Trophoblast cell (in vitro differentiated cells and primary cell): ENCODE data around the gene TMEM191C.
"Not testable (repeated sequence)": the region's sequence is repeated elsewhere in the genome, so short reads cannot be mapped to it uniquely, and the experiment has no call there.

Experiments
- DNase-seq, 2 donors: peaks; one replicate each; pipeline ENCODE4 v3.0.0-alpha.2; 2016
- H2AFZ ChIP-seq: 2 replicates; pipeline ENCODE4 v1.6.1; 2013; ENCODE audit warnings: low read length, moderate library complexity, mild to moderate bottlenecking; ENCODE audit not compliant: insufficient read depth, poor library complexity
- H2AK5ac ChIP-seq: 2 replicates; pipeline ENCODE4 v1.6.1; 2013; ENCODE audit warnings: mild to moderate bottlenecking, low read length
- H2BK120ac ChIP-seq: 2 replicates; pipeline ENCODE4 v1.6.1; 2013; ENCODE audit warnings: low read length, mild to moderate bottlenecking, moderate library complexity; ENCODE audit not compliant: insufficient read depth, poor library complexity
- H2BK12ac ChIP-seq: 2 replicates; pipeline ENCODE4 v1.6.1; 2013; ENCODE audit warnings: mild to moderate bottlenecking, low read length, moderate library complexity
- H2BK5ac ChIP-seq: 2 replicates; pipeline ENCODE4 v1.6.1; 2013; ENCODE audit warnings: low read length, low read depth, moderate library complexity, mild to moderate bottlenecking; ENCODE audit not compliant: poor library complexity
- H3K14ac ChIP-seq: 2 replicates; pipeline ENCODE4 v1.6.1; 2013; ENCODE audit warnings: mild to moderate bottlenecking, low read length
- H3K18ac ChIP-seq: 2 replicates; pipeline ENCODE4 v1.6.1; 2013; ENCODE audit warnings: mild to moderate bottlenecking, low read length
- H3K23ac ChIP-seq: 2 replicates; pipeline ENCODE4 v1.6.1; 2013; ENCODE audit warnings: low read length
- H3K27ac ChIP-seq: 2 replicates; pipeline ENCODE4 v1.5.1; 2013; ENCODE audit warnings: low read depth, mild to moderate bottlenecking, inconsistent platforms, low read length, moderate library complexity
- H3K27me3 ChIP-seq: 2 replicates; pipeline ENCODE4 v1.6.1; 2013; ENCODE audit warnings: inconsistent platforms, mild to moderate bottlenecking, low read length, moderate library complexity; ENCODE audit not compliant: insufficient read depth
- H3K36me3 ChIP-seq, 2 experiments: 1 replicate in 1 of 2; 2 replicates in 1 of 2; pipeline ENCODE4 v1.6.1; 2013; ENCODE audit warnings: low read length in 2 of 2, mild to moderate bottlenecking in 2 of 2, moderate library complexity in 1 of 2; ENCODE audit not compliant: insufficient read depth in 2 of 2, control insufficient read depth in 1 of 2
- H3K4ac ChIP-seq: 2 replicates; pipeline ENCODE4 v1.6.1; 2013; ENCODE audit warnings: low read depth, mild to moderate bottlenecking, low read length, moderate library complexity
- H3K4me1 ChIP-seq, 2 experiments: 1 replicate in 1 of 2; 2 replicates in 1 of 2; pipeline ENCODE4 v1.6.1; 2013; ENCODE audit warnings: low read length in 2 of 2, mild to moderate bottlenecking in 2 of 2, moderate library complexity in 1 of 2; ENCODE audit not compliant: insufficient read depth in 2 of 2, control insufficient read depth in 1 of 2
- H3K4me2 ChIP-seq: 2 replicates; pipeline ENCODE4 v1.6.1; 2013; ENCODE audit warnings: inconsistent platforms, mild to moderate bottlenecking, low read length, moderate library complexity
- H3K4me3 ChIP-seq: 2 replicates; pipeline ENCODE4 v1.5.1; 2013; ENCODE audit warnings: mild to moderate bottlenecking, low read depth, low read length, inconsistent platforms
- H3K79me1 ChIP-seq: one replicate; pipeline ENCODE4 v1.6.1; 2013; ENCODE audit warnings: low read length
- H3K79me2 ChIP-seq: 2 replicates; pipeline ENCODE4 v1.6.1; 2013; ENCODE audit warnings: low read length, mild to moderate bottlenecking; ENCODE audit not compliant: control insufficient read depth, insufficient read depth, poor library complexity
- H3K9ac ChIP-seq: 2 replicates; pipeline ENCODE4 v1.6.1; 2013; ENCODE audit warnings: mild to moderate bottlenecking, low read length
- H3K9me3 ChIP-seq: 2 replicates; pipeline ENCODE4 v1.6.1; 2013; ENCODE audit warnings: low read depth, mild to moderate bottlenecking, control low read depth, inconsistent platforms, low read length; ENCODE audit not compliant: insufficient read depth
- H4K12ac ChIP-seq: 2 replicates; pipeline ENCODE4 v1.6.1; 2013; ENCODE audit warnings: low read depth, mild to moderate bottlenecking, low read length, moderate library complexity
- H4K8ac ChIP-seq: 2 replicates; pipeline ENCODE4 v1.6.1; 2013; ENCODE audit warnings: low read depth, mild to moderate bottlenecking, low read length, moderate library complexity
- H4K91ac ChIP-seq: one replicate; pipeline ENCODE4 v1.6.1; 2013; ENCODE audit warnings: low read depth, mild to moderate bottlenecking, low read length, moderate library complexity
- WGBS: extraction: QIAGEN DNeasy Blood & Tissue Kit; methylation state at CpG from one replicate; pipeline ENCODE4 v1.1.7; 2013; ENCODE audit warnings: missing lambda C conversion rate; ENCODE audit not compliant: insufficient read length, insufficient coverage; ENCODE audit errors: extremely low coverage; 5-methylcytosine and 5-hydroxymethylcytosine counted together

TMEM191C gene

DNA sequence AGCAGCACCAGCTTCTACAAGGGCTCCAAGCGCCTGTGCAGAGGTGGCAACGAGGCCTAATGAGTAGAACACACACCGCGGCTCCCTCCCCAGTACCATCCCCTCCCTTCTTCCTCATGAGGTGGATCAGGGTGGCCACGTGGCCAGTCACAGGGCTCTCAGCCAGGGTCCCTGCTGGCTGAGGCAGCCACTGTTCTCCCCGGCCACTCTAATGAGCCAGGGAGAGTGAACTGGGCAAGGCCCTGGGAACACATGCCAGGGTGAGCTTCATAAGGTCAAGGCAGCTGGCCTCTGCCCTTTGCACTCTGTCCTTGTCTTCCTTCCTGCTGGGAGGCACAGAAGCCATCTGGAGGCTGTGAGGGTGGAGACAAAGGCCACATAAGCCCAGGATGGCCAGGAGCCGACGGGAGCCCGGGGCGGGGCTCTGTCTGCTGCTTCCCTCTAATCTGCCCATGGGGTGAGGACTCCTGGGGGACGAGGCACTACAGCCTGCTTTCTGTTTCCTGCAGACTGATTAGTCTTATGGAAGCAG, 22.0 kb downstream of the TMEM191C start:
- not testable (repeated sequence) for H2BK5ac ChIP-seq

DNA sequence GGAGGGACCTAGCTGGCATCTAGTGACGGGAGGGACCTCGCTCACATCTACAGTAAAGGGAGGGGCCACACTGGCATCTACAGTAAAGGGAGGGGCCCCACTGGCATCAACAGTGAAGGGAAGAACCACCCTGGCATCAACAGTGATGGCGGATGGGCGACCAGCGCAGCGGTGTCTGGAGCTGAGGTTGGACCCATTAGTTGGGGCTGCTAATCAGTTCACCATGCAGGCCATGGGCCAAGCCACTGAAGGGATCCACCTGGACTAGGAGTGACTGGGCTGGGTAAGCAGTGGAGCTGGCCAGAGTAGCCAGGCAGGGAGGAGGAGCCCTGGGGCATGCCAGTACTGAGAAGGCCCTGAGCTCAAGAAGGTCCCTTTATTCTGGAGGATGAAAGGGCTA, 23.4 kb downstream of the TMEM191C start:
- not testable (repeated sequence) for H3K4me1 ChIP-seq, H3K14ac ChIP-seq, H4K8ac ChIP-seq, H3K23ac ChIP-seq, DNase-seq, H2BK12ac ChIP-seq, H2AFZ ChIP-seq, H2BK120ac ChIP-seq, H2AK5ac ChIP-seq, H3K4me3 ChIP-seq, H4K91ac ChIP-seq, H3K36me3 ChIP-seq, H3K27me3 ChIP-seq, H3K27ac ChIP-seq, H3K9ac ChIP-seq, H3K79me1 ChIP-seq, H2BK5ac ChIP-seq, H3K9me3 ChIP-seq, H3K4me2 ChIP-seq, H3K18ac ChIP-seq, H4K12ac ChIP-seq, H3K4ac ChIP-seq, H3K79me2 ChIP-seq
- WGBS, result no CpG with 5 or more reads among the region's 6 CpGs

More for the DNA sequence above, 22.0 kb downstream of the TMEM191C start:
- H3K4me1 ChIP-seq, H3K4ac ChIP-seq, H3K27me3 ChIP-seq, H3K18ac ChIP-seq, H3K36me3 ChIP-seq, H3K9ac ChIP-seq, H3K14ac ChIP-seq, H3K79me2 ChIP-seq, DNase-seq, H3K4me3 ChIP-seq, H4K91ac ChIP-seq, H3K4me2 ChIP-seq, H3K9me3 ChIP-seq, H2BK120ac ChIP-seq, H2BK12ac ChIP-seq, H3K27ac ChIP-seq, H2AFZ ChIP-seq, H2AK5ac ChIP-seq, H3K79me1 ChIP-seq, H3K23ac ChIP-seq, H4K8ac ChIP-seq, H4K12ac ChIP-seq: not testable (repeated sequence)
- no CpG with 5 or more reads among the region's 11 CpGs for WGBS

DNA sequence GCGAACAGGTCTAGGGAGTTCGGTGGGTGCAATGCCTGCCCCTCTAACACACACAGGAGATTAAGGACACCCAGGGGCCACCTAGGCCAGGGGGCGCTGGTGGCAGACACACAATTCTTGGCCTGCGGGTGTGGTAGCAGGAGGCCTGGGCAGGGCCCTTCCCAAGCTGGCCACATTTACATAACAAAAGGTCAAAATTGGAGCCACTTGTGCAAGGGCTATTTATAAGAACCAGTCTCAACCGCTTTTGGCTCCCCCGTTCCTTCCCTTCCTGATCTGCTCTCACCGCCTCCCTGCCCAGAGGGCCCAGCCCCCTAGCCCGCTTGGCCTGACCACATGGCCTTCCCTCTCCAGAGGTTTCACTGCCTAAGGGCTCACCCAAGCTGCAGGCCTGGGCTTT, 25.1 kb downstream of the TMEM191C start:
- H3K79me1 ChIP-seq, DNase-seq, H3K4me1 ChIP-seq, H3K9ac ChIP-seq, H3K9me3 ChIP-seq, H3K27me3 ChIP-seq, H2AFZ ChIP-seq, H4K91ac ChIP-seq, H3K79me2 ChIP-seq, H3K36me3 ChIP-seq, H3K14ac ChIP-seq, H4K12ac ChIP-seq, H2BK5ac ChIP-seq, H2BK12ac ChIP-seq, H3K18ac ChIP-seq, H2AK5ac ChIP-seq, H3K4ac ChIP-seq, H3K4me3 ChIP-seq, H3K23ac ChIP-seq, H2BK120ac ChIP-seq, H3K27ac ChIP-seq, H4K8ac ChIP-seq, H3K4me2 ChIP-seq: not testable (repeated sequence)
- no CpG with 5 or more reads among the region's 8 CpGs for WGBS

DNA sequence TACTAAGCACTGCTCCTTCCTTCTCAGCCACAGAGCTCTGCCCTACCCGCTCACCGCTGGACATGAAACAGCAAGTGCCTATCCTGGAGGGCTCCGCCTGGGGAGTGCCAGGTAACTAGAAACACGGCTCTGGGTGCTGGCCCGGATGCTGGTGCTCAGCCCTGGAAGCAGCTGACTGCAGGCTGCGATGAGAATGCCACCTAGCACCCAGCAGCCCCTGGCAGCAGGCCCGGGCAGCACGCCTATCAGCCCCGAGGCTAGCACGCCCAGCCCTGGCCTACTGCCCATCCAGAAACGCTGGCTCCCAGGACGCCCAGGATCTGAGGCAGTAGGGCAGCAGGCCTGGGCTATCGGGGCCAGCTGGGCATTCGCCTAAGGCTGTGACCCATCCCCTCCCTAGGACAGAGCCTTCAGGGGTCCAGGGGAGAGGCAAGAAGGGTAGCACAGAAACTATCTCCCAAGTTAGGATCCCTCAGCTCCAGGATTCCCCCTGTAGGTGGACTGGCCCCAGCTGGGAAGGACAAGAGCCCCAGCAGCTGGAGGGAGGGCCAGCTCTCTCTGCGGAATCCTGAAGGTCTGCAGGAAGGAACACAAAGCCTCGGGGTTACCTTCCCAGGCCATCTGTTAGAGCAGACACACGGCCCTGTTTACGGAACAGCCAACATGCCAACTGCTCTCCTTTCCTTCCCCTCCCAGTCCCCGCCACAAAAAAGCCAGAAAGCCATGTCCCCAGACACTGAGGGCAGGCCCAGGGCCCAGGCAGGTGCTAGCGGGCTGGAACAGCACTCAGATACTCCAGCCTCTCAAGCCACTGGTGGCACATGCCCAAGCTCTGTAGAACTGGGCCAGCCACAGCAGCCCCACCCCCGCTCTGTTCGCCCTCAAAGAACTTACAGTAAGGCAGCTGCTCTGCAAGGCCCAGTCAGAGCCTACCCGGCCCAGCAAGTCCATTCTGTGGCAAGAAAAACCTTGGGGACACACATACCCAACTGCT, 26.9 kb downstream of the TMEM191C start:
- H3K18ac ChIP-seq, H3K27me3 ChIP-seq, DNase-seq, H3K4me3 ChIP-seq, H4K12ac ChIP-seq, H3K23ac ChIP-seq, H3K4ac ChIP-seq, H3K9me3 ChIP-seq, H4K91ac ChIP-seq, H2AK5ac ChIP-seq, H3K79me2 ChIP-seq, H3K4me2 ChIP-seq, H4K8ac ChIP-seq, H3K9ac ChIP-seq, H3K14ac ChIP-seq, H3K4me1 ChIP-seq, H3K36me3 ChIP-seq, H3K27ac ChIP-seq, H2BK120ac ChIP-seq, H3K79me1 ChIP-seq, H2AFZ ChIP-seq, H2BK12ac ChIP-seq, H2BK5ac ChIP-seq: not testable (repeated sequence)
- WGBS, result no CpG with 5 or more reads among the region's 23 CpGs
